Activated CD8-positive, alpha-beta memory T cell treated with anti-CD3 and anti-CD28 coated beads, Interleukin-2, amount 50 U/mL, for 48 hours (primary cell): Measurements from ENCODE around the gene MAD1L1.
A peak's percentile ranks its signal among the peaks of the same experiment; 100 is the strongest.
"Not testable (repeated sequence)": the region's sequence is repeated elsewhere in the genome, so short reads cannot be mapped to it uniquely, and the experiment has no call there.

Source experiments
- DNase-seq: peaks from one replicate; pipeline ENCODE4 v3.0.0-alpha.2; 2020

Gene MAD1L1

GRCh38 chr7:1931951-1932270 lies 300.8 kb downstream of the MAD1L1 start:
- DNase-seq: no peak

- no peak for DNase-seq
Observed at GRCh38 chr7:1931256-1931950, 301.3 kb downstream of the MAD1L1 start.

GRCh38 chr7:1930381-1931065 lies 302.2 kb downstream of the MAD1L1 start:
- DNase-seq: no peak

GRCh38 chr7:1929349-1929925 lies 303.3 kb downstream of the MAD1L1 start:
- DNase-seq: not testable (repeated sequence)

GRCh38 chr7:1928645-1929348 lies 303.9 kb downstream of the MAD1L1 start:
- no peak for DNase-seq

GRCh38 chr7:1927937-1928644 lies 304.7 kb downstream of the MAD1L1 start:
- DNase-seq: no peak

GRCh38 chr7:1926908-1927306 lies 305.8 kb downstream of the MAD1L1 start:
- no peak for DNase-seq

- no peak for DNase-seq
Observed at GRCh38 chr7:1925973-1926907, 306.5 kb downstream of the MAD1L1 start.

- DNase-seq: no peak
Observed at GRCh38 chr7:1925349-1925748, 307.4 kb downstream of the MAD1L1 start.

- no peak for DNase-seq
Observed at GRCh38 chr7:1924258-1924817, 308.4 kb downstream of the MAD1L1 start.

- no peak for DNase-seq
Observed at GRCh38 chr7:1923409-1924257, 309.1 kb downstream of the MAD1L1 start.

- DNase-seq: no peak
Observed at GRCh38 chr7:1922870-1923236, 309.9 kb downstream of the MAD1L1 start.

- peak; percentile 67 for DNase-seq
Observed at GRCh38 chr7:1922071-1922869, 310.5 kb downstream of the MAD1L1 start.

GRCh38 chr7:1920881-1921280 lies 311.9 kb downstream of the MAD1L1 start:
- DNase-seq: no peak

GRCh38 chr7:1920266-1920681 lies 312.5 kb downstream of the MAD1L1 start:
- peak; percentile 63 for DNase-seq

- no peak for DNase-seq
Observed at GRCh38 chr7:1919539-1920265, 313.0 kb downstream of the MAD1L1 start.

GRCh38 chr7:1918881-1919525 lies 313.7 kb downstream of the MAD1L1 start:
- DNase-seq: no peak

- no peak for DNase-seq
Observed at GRCh38 chr7:1918063-1918645, 314.6 kb downstream of the MAD1L1 start.
